Skeletal muscle cell (primary cell): ENCODE data around the gene CCNY.

Experiments used
- DNase-seq: peaks from one replicate; pipeline ENCODE4 v3.0.0-alpha.2; 2010; ENCODE audit warnings: low read depth
- H3K4me3 ChIP-seq: 2 replicates; pipeline ENCODE4 v1.5.1; 2011; ENCODE audit warnings: low read depth, mild to moderate bottlenecking, control low read depth, low read length, moderate library complexity

The CCNY gene

DNA sequence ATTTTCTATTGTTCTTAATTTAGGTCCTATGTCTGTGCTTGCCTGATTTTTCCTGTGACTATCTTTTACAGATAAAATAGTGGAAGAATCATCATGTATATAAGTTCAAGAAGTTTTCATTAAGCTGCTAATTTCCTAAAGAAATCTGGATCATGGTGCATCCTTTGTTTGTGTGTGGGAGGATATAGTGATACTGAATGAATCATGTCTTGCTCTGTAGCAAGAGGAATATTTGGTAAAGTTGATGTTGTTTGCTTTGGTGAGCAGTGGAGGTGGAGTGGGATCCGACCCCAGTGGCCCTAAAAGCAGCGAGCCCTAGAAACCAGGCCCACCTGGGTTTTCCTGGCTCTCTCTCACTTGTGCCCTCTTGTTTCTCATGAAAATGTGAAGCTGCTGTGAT, 83.7 kb downstream of the CCNY start:
- H3K4me3 ChIP-seq, result no peak overlapping the region
- no peak for DNase-seq

DNA sequence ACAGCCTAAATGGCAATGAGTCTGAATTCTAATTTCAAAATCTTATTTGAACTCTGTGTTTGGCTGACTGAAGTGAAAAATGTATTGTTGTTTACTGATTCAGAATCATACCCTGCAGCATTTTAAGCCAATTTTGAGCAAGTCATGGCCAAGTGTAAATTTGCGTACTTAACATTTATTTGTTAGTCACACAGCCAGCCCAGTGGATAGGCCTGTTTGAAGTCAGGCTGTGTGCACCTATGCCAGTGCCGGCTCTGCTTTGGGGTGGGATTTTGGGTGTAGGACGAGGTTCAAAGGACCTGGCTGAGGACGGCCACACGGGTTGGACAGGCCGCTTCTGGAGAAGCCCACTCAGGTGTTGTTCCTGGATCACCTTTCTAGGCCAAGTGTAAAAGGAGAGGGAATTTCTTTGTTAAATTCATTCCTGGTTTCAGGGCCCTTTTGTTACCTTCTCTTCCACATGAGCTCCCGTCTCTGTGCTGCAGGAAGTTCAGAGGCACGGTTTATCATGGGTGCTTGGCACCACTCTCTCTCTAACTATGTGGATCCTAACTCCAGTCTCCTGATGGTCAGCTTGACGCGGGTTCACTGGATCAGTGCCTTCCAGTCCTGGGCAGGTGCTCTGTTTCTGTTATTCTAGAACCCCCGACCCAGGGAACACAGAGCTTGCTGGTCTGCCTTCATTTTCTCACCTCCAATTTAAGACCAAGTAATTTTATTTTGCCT, 84.7 kb downstream of the CCNY start:
- H3K4me3 ChIP-seq, result no peak overlapping the region
- DNase-seq, result no peak

DNA sequence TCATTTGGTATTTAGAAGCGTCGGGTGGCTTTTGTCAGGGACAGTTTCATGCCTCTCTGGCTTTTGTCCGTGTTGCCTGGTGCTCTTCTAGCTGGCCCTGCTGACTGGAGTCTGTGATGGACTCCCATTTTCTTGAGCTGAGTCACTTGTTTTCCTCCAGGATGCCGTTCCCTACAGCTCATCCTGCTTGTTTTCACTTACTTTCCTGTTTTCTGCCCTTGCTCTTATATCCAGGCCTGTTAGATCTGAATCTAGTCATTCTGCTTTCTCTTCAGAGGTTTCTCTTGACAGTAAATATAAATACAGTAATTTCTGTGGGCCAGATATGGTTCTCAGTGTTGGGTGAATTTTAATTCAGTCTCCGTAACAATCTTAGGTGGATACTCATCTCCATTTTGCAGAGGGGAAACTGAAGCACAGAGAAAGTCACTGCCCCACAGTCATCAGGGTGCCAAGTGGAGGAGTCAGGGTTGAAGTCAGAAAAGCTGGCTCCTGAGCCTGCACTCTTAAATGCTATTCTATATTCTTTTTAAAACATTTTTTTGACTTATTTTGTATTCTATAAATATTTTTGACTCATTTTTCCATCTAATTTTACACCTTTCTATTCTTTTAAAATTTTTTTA, 85.4 kb downstream of the CCNY start:
- DNase-seq, result peak; percentile 73
- no peak overlapping the region for H3K4me3 ChIP-seq

DNA sequence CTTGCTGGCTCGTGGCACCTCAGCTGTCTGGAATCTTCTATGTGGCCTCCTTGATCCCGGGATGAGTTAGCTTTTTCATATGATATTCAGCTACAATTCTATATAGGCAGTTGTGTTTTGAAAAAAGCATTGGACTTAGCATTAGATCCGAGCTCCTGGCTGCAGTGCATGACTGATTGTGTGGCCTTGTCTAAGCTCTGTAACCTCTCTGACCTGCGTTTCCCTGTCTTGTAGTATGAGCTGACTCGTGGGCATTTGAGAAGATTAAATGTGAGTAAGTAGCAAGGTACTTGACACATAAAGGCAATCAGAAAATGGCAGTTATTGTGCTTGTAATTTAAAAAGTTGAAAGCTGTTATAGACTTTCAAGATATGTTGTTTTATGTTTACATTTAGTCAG, 85.9 kb downstream of the CCNY start:
- H3K4me3 ChIP-seq, result no peak overlapping the region
- no peak for DNase-seq

DNA sequence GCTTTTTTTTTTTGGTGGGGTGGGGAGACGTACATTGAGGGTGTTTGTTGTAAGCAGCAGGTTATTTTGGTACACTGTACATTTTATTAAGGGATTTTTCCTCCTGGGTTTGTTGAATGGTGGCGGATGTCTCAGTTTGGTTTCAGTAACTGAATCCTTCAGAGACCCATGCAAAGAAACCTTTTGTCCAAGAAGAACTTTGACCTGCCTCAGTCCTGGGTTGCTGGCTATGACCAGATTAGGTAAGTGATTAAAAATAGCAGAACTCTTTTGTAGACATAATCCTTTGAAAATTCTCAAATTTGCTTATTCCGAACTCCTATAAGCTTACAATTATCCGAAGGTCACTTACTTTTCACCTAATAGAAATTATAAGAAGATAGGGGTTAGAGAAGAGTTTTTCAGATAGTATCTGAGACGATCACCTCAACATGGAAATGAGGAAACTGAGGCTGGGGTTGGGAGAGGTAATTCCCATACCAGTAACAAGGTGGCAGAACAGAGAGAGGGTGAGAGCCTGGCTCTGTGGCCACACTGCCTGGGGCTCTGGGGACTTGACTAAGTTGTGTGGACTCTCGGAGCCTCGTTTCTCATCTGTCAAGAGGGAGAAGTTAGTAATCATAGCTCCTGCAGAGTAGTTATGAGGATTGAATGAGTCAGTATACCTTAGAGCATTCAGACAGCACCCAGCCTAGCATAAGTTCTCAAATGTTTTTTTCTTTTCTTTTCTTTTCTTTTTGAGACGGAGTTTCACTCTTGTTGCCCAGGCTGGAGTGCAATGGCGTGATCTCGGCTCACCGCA, 87.4 kb downstream of the CCNY start:
- DNase-seq, result no peak
- H3K4me3 ChIP-seq, result no peak overlapping the region

DNA sequence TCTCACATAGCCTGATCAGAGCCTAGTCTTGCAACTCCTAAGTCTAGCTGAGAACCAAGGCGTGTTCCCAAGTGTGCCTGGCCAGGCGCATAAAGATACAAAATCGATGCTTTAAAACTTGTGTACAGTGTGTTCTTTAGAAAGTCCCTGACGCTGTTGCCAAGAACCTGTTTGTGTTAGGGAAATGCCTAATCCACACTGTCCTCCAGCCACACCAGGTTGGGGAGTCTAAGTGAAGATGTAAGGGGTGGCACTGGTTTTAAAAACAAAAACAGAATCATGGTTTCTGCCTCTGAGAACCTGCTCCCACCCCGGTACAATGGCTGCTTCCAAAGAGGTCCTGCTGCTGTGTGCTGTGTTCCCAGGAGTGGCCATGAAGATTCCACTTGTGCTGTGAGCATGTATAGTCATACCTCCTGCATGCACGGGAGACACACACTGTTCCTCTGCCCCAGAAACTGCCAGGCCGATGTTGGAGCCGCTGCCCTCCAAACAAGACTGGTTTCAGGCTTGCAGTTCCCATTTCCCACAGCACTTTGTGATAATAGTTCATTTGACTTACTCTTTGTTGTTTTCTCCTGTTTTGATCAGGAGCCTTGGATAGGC, 88.5 kb downstream of the CCNY start:
- no peak overlapping the region for H3K4me3 ChIP-seq
- no peak for DNase-seq

DNA sequence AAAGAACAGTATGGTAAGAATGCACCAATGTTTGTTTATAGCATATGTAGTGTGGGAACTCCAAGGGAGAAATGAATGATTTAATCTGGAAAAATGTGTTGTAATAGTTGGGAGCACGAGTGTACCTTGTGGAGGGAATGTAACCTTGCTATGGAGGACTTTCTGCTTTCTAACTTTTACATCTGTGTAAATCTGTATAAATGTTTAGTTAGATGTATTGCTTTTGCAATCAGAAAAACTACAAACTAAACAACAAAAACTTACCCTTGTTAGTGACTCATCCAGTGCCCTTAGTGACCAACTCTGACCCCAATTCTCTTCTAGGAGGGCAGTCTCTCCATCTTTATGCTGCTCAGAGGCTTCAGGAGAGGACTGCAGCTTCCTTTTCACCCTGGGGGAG, 89.3 kb downstream of the CCNY start:
- no peak for DNase-seq
- H3K4me3 ChIP-seq, result no peak overlapping the region

DNA sequence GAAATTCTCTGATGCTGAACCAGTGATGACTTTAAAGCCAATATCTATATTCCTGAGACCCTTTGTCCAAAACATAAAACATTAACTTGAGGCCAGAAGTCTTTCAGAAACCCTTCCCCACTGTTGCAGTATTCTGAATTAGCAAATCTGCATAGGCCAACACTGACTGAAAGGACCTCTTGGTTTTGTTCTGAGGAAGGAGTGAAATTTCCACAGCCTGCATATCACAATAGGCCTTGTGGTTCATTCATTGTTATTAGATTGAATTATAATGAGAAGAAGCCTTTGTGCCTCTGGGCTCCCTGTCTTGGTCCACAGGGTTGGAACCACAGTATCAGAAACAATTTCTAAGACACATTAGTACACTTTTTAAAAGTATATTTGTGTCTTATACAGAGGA, 90.3 kb downstream of the CCNY start:
- H3K4me3 ChIP-seq, result no peak overlapping the region
- DNase-seq, result no peak

DNA sequence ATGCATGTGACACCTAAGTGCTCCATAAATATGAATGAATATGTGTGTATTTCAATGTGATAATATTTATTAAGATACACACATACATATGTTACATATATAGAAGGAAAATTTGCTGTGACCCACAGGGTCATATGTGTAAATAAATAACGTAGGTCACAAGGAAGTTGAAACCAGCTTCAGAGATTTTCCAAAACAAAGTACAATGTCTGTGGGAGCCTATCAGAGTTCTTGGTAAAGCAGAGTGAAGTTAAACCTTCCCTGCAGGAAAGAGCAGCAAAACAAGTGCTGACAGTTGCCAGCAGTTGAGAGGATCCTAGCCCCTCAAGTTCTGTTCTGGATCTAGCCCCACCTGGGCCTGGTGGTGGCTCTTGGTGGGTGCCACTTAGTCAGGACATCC, 91.2 kb downstream of the CCNY start:
- DNase-seq, result no peak
- no peak overlapping the region for H3K4me3 ChIP-seq

DNA sequence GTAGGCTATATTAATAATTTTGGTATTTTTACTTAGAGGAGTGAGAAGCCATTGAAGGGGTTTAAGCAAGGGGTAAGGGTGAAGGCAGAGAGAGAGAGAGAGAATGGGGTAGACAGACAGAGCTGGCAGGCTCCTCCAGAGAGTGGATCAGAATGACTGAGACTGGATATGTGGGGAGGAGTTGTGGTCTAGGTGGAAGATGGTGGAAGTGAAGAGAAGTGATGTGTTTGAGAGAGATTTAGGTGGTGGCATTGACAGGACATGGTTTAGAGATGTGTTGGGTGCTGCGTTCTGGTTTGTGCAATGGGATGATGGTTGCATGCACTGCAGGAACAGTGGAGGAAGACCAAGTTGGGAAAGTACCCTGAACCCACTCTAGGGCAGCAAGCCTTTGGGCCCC, 92.2 kb downstream of the CCNY start:
- no peak overlapping the region for H3K4me3 ChIP-seq
- no peak for DNase-seq

DNA sequence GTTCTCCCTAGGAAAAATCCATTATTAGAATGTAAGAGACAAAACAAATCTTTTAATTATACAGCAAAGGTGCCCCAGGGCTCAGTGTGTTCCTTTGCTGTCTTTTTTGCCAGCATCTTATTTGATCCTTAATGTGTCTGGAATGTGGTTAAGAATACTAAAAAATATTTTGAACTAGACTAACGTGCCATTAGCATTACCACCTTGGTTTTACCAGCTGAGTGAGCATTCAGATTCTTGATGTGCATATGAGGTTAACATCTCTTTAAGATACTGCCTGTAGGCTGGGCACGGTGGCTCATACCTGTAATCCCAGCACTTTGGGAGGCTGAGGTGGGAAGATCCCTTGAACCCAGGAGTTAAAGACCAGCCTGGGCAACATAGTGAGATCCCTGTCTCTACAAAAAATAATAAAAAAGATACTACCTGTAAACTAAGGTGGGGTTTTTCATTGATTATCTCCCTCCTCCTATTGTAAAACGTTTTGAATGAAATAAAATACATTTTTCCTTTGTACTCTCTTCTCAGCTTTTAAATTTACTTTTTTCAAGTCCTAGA, 96.6 kb downstream of the CCNY start:
- DNase-seq, result no peak
- H3K4me3 ChIP-seq, result no peak overlapping the region

DNA sequence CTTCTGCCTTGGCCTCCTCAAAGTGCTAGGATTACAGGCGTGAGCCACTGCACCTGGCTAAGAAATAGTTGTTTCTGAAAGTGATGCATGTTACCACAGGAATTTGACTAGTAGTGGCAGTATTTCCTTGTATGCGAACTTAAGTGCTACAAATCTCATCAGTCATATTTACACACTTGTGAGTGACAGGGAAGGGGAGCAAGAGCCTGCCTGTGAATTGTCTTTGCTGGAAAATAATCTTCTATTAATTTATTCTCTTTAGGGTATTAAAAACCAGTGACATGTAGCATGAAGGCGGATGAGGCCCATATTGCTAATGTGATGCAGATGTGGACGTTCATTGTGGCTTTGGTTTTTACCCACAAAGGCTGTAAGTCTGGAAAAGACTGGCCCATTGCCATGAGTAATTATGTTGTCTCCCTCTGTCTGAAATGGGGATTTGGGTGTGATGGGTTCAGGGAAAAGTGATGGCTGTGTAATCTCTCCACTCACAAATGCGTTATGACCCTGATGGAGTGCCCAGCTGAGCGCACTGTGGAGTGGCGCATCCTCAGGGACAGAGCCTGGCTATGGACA, 97.6 kb downstream of the CCNY start:
- DNase-seq, result peak; percentile 76

DNA sequence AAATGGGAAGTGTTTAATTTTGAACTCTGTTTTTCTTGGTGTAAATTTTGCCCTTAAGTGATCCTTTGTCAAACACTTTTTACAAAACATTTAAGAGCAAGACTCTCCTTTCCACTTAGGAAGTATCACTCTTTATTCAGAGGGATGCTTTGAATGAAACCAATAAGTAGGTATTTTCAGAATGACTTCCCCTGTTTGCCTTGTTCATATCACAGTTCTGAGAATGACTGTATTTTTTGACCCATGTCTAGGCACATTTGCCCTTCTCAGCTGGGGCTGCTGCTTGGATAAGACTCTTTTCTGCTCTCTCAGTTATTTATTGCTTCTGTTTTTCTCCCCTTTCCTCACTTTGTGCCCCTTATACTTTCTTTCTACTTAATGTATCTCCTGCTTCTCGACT, 98.2 kb downstream of the CCNY start:
- DNase-seq, result no peak
- H3K4me3 ChIP-seq, result no peak overlapping the region

More for the DNA sequence above, 97.6 kb downstream of the CCNY start:
- H3K4me3 ChIP-seq, result no peak overlapping the region

DNA sequence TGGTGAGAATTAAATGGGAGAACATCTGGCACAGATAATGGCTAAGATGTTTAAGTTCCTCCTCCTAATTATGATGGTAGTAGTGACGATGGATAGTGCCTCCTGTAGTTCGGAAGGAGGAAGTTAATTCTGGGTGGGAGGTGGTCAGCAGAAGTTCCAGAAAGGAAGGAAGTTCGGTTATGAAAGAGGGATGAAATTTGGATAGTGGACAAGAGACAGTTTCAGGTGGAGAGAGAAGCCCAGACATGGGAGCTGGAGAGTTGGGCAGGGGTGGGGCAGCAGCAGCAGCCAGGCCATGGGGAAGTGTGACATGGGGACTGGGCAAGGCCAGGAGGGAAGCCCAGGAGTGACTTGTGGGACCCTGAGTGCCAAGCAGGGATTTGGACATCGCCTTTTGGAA, 99.5 kb downstream of the CCNY start:
- no peak overlapping the region for H3K4me3 ChIP-seq
- no peak for DNase-seq

DNA sequence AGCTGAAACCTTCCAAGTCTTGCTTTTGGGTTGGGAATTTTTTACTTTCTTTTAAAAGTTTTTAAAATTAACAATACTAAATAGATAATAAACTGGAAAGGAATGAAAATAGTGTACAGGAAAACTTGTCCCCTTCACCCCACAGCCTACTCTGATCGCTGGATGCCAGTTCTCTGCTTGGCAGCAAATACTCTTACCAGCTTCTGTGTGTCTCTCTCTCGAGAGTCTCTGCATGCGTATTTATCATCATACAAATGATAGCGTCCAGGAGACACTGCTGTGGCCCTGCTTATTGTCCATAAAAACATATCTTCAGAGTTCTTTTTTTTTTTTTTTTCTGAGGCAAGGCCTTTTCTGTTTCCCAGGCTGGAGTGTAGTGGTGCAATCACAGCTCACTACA, 101.5 kb downstream of the CCNY start:
- no peak overlapping the region for H3K4me3 ChIP-seq
- DNase-seq, result no peak

DNA sequence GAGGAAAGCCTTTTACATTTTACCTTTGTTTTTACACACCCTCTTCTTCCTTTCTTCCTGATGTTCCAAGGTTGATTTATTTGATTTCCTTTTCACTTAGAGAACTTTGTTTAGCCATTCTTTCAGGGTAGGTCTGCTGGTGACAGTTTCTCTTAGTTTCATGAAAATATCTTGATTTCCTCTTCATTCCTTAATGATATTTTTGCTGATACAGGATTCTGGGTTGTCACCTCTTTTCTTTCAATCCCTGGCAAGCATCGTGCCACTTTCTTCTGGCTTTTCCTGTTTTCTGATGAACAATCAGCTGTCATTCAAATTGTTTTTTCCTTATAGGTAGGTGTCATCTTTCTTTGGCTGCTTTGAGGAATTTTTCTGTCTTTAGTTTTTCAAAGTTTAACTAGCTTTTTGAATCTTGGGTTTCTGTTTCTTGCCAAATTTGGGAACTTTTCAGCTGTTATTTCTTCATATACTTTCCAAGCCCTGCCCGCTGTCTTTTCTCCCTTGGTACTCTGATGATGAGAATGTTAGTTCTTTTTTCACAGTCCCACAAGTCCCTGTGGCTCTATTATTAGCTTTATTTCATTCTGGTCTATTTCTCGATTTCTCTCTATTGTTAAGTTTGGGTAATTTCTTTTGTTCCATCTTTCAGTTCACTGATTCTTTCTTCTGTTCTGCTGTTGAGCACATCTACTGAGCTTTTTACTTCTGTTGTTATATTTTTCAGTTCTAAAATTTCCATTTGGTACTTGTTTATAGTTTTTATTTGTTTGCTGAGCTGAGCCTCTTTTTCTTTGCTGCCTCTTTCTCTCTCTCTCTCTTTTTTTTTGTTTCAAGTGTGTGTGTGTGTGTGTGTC, 102.6 kb downstream of the CCNY start:
- H3K4me3 ChIP-seq, result no peak overlapping the region
- DNase-seq, result no peak

DNA sequence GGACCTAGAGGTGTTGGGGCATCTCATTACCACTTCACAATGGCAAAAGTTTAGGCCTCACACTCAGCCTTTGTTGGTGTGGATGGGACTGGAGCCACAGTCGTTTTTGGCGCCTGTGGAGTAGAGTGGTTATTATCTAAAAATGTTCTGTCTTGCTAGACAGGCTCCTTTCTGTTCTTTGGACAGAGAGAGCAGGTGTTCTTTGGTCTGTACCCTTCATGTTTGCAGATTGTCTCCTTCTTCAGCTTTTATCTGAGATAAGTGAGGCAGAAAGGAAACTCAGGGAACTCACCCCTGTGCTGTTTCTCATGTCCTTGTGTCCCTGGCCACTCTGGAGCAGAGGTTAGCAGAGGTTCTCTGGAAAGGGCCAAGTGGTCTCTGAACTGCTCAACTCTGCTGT, 103.7 kb downstream of the CCNY start:
- no peak for DNase-seq
- no peak overlapping the region for H3K4me3 ChIP-seq

DNA sequence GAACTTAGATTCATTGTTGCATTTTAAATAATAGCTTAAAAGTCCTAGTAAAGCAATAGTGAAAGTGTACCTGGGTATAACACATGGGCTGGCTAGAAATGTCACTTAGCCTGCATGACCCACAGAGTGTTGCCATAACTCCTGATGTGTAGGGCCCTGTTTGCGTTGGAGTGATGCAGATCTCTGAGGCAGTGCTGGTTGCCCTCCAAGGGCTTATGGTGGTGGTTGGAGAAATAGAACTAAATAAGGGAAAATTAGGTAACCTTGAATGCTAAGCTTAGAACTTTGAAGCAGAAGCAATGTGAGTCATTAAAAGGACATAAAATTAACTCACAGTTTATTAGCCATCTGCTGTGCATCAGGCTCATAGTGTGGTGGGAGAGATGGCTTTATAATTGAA, 105.7 kb downstream of the CCNY start:
- H3K4me3 ChIP-seq, result no peak overlapping the region
- DNase-seq, result no peak

DNA sequence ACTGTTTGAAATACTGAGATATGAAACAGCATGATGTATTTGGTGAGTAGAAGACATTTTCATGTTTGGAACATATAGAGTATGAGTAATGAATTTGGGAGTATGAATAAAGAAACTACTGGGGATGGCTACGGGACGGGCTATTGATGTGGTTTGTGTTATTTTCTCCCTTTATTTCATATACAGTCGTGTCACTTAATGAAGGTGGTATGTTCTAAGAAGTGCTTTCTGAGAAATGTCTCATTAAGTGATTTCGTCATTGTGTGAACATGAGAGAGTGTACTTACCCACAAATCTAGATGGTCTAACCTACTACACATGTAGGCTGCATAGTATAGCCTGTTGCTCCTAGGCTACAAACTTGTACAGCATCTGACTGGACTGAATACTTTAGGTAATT, 106.3 kb downstream of the CCNY start:
- no peak overlapping the region for H3K4me3 ChIP-seq
- DNase-seq, result no peak
